HG03460 (cell line): ENCODE results near the gene KIAA0753.
A peak's percentile ranks its signal among the peaks of the same experiment; 100 is the strongest.

Source experiments
- ATAC-seq: cut with Tn5 transposase; IDR thresholded peaks from one replicate; pipeline ENCODE4 v1.9.1; 2021; ENCODE audit not compliant: unreplicated experiment

The KIAA0753 gene

GRCh38 chr17:6549384-6550036 lies 91.0 kb downstream of the KIAA0753 start:
- no peak for ATAC-seq

DNA sequence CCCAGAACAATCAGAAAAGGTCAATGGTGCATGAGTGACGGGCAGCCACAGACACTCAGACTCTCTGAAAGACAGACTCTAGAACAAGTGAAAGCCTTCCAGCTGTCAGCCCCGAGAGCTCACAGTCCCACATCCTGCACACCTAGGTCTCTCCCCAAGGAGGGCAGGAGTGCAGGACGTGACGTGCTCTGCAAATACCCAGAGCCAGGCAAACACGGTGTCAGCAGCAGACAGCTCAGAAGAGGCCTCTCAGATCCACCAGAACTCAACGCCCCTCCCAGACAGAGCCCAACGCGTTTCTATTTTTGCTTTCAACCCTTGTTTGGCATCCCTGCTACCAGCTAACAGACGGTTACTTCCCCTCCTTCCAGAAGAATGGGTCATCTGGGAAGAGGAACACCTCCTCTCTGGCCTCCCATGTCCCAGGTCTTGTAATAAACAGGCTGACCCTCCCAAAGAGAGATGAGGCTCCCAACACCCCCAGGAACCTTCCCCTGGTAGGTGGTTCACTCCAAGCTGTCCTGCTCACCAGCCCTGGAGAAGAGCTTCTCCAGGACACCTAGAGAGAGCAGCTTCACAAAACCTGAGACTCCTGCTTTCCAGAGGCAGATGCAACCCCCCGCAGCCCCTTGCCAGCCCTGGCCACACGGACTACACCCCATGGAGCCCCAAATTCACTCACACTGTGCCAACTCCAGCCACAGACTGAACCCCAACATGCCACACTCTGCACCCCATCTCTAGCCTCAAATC lies 91.8 kb downstream of the KIAA0753 start:
- ATAC-seq: peak; percentile 64

DNA sequence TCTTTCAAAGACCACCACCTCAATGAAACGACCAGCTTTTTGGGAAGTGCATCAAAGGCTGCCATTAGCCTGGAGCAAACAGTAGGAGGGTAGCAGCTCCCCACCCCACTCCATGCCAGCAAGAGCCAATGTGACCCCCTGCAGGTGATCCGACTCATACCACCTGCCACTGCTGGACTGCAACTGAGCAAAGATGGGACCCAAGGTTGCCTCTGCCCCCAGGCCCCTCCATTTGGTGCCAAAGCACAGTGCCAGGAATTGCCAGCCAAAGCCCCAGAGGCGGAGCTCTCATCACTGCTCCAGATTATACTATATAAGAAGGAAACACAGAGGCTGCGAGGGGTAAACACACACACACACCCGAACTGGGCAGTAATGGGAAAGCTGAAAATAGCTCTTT lies 92.5 kb downstream of the KIAA0753 start:
- ATAC-seq: no peak

DNA sequence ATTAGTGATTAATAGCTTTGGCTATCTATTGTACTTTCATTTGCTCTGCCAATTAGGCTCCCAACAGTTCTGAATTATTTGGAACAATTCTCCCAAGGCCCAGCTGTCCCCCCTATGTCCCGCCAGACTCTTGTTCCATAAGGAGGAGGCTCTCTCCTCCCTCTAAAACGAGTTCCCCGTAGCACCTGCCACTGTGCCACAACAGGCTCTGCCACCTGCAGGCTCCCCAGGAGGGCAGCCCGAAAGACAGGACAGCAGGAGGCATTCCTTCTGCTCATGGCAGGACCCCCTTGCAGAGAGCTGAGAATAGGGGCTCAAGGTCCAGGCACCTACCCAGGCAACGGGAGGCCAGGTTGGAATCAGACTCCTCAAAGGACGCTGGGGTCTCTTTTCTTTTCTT lies 93.2 kb downstream of the KIAA0753 start:
- no peak for ATAC-seq

GRCh38 chr17:6546069-6546718 lies 94.3 kb downstream of the KIAA0753 start:
- ATAC-seq: no peak

DNA sequence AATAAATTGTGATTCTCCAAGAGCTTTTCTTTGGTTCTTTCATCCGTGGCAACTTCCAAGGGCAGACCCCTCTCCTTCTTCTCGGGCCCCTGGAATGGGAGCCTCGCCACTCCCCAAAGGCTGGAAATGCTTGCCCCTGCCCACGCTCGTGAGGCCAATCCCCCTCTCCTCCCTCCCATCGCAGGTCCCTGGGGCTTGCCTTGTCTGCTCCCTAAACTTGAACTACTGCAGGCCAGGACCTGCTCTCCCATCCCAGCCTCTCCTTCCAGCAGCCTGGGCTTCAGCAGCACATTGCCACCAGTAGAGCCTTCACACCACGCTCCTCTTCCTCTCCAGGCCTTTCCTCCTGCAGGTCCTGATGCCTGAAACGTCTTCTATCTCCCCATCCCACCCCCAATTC lies 95.2 kb downstream of the KIAA0753 start:
- ATAC-seq: no peak

DNA sequence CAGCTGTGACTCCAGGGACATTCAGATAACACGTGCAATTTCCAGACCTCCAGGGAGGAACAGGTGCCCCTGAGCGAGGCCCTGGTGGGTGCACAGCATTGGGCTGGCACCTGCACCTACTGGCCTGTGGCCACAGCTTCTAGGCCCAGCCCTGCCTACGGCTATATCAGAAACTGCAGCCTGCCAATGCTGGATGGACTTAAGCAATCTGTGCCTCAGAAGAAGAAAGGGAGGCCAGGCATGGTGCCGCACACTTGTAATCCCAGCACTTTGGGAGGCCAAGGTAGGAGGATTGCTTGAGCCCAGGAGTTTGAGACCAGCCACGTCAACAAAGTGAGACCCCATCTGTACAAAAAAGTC lies 96.5 kb downstream of the KIAA0753 start:
- ATAC-seq: no peak

GRCh38 chr17:6543079-6544010 lies 97.2 kb downstream of the KIAA0753 start:
- no peak for ATAC-seq

- ATAC-seq: no peak
Observed at GRCh38 chr17:6542577-6542976, 97.9 kb downstream of the KIAA0753 start.

- ATAC-seq: no peak
Observed at GRCh38 chr17:6541886-6542285, 98.6 kb downstream of the KIAA0753 start.

DNA sequence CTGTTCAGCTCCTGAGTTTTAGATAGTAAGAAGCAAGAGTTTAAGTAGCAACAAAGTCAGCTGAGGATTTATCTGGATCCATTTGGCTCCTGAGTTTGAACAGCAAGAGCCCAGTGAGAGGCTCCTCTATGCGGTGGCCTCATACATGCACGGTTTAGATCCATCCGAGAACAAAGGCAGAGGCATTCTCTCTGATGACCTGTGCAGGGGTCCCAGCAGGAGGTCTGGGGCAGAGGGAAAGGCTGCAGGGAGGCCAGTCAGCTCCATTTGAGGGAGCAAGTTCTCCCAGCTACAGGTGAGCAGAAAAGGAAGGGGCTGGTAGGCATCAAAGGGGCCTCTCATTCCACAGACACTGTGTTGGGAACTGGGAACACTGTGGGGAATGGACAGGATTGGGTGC lies 100.6 kb downstream of the KIAA0753 start:
- no peak for ATAC-seq

DNA sequence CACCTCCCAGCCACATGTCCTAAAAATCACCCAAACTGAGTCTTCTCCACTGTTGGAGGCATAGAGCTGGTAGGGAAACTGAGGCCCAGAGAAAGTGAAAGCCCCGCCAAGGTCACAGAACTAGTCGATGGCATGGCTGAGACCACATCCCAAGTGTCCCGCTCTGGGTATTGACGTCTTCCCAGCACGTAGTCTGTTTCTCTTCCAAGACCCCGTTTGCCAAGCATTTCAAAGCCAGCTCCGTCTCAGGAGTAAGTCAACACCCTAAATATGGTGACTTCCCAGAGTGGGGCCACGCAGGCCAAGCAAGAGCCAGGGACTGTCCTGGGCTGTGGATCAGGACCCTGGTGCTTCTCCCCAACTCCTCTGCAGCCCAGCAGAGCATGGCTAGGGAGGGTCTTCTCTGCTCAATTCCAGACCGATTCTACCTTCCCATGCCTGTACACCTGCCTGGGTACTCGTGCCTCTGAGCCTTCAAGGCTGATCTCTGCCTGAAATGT lies 103.9 kb downstream of the KIAA0753 start:
- ATAC-seq: no peak

DNA sequence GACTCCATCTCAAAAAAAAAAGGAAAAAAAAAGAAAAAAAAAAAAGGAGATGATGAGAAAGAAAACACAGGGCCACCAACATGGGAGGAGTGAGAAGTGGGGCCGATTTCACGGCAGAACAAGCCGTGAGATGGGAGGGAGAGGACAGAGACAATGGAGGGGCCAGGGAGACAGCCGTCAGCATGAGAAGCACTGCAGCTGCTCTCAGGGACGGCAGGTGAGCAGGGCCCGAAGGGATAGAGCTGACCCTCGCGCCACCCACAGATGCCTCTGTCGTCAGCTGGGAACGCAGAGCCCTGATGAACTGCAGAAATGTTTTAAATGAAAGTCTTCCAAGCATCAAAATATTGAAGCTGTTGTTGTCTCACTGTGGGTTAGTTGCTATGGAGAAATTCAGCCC lies 104.5 kb downstream of the KIAA0753 start:
- no peak for ATAC-seq

DNA sequence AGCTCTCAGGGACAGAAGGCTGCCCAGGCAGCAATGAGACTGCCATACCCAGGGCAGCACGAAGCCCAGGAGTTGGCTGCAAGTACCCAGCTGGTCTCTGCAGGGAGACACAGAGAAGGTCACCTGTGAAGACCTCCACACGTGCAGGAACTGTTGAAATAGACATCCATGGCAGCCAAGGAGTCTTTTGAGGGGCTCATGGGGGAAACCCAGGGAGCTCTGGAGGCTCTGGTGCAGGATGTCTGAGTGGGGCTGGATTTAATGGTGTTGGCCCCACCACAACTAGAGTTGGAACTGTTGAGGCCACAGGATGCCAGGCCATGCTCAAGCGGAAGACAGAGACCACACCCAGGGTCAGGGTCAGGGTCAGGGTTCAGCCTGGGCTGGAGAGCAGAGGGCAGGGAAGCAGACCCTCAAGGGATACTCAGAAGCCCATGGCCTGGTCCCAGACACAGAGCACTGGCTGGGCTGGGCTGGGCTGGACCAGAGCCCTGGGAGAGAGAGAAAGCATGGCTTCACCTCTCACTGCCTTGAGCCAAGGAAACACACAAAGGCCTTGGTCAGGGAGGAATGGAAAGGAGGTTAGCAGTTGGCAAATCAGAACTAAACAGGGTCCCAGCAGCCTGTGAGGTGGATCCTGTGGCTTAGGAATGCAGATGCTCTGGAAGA lies 105.5 kb downstream of the KIAA0753 start:
- no peak for ATAC-seq

GRCh38 chr17:6532441-6532885 lies 108.0 kb downstream of the KIAA0753 start:
- no peak for ATAC-seq

DNA sequence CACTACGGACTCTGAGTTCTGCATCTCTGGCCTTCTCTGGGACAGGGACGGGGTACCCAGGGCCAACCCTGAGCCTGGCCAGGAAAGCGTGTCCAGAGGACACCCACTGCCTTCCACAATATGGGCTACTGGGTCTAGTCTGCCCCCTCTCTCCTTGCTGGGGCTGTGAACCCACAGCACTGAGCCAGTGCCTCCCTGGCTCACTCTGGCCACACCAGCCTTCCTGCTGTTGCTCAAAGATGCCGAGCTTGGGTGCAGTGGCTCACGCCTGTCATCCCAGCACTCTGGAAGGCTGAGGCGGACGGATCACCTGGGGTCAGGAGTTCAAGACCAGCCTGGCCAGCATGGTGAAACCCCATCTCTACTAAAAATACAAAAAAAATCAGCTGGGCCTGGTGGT lies 108.9 kb downstream of the KIAA0753 start:
- ATAC-seq: no peak

- no peak for ATAC-seq
Observed at GRCh38 chr17:6530324-6530920, 110.1 kb downstream of the KIAA0753 start.

DNA sequence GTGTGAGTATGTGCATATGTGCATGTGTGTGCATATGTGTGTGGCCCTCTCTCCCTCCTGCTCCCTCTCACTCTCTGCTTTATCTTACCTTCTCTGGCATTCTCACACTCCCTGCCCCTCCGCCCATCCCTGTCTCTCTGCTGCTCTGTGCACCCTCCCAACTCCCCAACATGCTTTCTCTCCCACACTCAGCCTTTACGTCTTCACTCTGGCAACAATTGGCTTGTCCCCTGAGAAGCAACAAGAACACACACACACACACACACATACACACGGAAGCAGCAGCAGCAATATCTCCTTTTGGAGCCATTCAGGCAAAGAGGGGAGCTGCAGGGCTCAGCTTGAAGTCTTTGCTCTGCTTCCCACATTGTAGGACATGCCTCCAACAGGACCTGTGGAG lies 112.0 kb downstream of the KIAA0753 start:
- ATAC-seq: no peak
